Measurements from ENCODE around the gene MED31. TPM values are rescaled to one million over a fixed set of nuclear protein-coding genes. Genes with fewer than 3 reads are reported as not detected.
A peak's percentile ranks its signal among the peaks of the same experiment; 100 is the strongest.

The MED31 gene
- total RNA-seq = 17.4 TPM
- long read RNA-seq, partial matches to known transcripts = 3 of 11 reads
- long read RNA-seq, other reads (novel, unspliced or antisense) = 3 of 11 reads

DNA sequence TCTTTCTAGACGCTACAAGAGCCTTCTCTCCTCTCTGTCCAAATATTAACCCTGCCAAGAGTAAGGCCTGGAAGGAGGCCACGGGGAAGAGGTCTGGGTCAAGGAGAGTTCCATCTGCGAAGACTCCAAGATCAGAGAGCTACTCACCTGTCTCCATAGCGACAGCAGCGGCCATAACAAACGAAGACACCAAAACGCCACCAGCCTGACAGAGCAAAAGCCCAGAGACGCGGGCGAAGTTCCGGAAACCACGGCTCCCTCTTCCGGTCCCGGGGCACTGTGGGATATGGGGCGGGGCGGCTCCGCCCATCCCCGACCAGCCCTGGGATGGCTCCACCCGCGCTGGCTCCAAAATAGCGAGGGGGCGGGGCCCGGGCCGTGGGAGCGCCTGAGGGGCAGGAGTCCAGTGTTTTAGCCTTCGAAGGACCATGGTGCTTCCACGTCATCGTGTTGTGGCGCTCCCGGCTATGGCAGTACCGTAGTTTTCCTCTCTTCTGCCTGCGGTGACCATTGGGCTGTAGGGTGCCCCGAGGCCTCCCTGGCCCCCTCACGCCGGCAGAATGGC, at the start of gene MED31, which contains the start of gene C17orf100:
MED31 (minus strand) TSS at position 252 of the 565 bp plus-strand sequence; CDS start at position 175, 77 bp downstream.
C17orf100 (plus strand) TSS at position 409 of the 565 bp plus-strand sequence; CDS start at position 561, 152 bp downstream.
- Histone ChIP-seq H3K9me3 (no peaks in the 10 kb centered on the region), H3K27ac (peak within 1 kb of the TSS; percentile 98), H3K4me1 (peaks cover 21% of the 10 kb centered on the region), H3K36me3 (peaks cover 32% of the 10 kb centered on the region), H3K4me3 (peak within 1 kb of the TSS; percentile 84), H3K27me3 (peaks cover 12% of the 10 kb centered on the region)
- intact Hi-C loops (cut with DNase I) = no loop called here
- DNase-seq = peak; percentile 98
- peak; percentile 99 for ATAC-seq
- TF ChIP-seq CTCF (IDR thresholded peaks at IDR 0.05) = no peak

DNA sequence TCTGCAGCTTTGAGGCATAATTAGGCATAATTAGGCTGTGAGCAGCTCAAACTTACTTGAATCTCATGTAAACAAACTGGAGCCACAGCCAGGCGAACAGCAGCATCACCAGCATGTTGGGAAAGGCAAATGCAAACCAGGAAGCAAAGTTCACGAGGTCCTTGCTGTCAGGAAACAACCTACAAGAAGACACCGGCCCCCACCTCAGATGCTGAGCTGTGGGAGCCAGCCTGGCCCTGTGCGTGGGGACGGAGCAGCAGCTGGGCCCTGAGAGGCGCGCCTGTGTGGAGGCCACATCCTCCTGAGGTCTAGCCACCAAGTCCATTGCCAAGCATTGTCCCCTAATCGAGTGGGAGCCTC, 49.5 kb upstream of the MED31 start:
- Histone ChIP-seq H3K9me3 (no peaks in the 10 kb centered on the region), H3K4me1 (no peaks in the 10 kb centered on the region), H3K4me3 (no peak overlapping the region), H3K27ac (no peak overlapping the region), H3K27me3 (no peaks in the 10 kb centered on the region), H3K36me3 (no peaks in the 10 kb centered on the region)
- no peak for ATAC-seq
- intact Hi-C loops (cut with DNase I) = no loop called here
- DNase-seq = peak; percentile 54
- TF ChIP-seq CTCF (IDR thresholded peaks at IDR 0.05) = no peak

GRCh38 chr17:6699997-6700947, 48.9 kb upstream of the MED31 start:
- intact Hi-C loops (cut with DNase I) = no loop called here
- no peak overlapping the region for H3K4me3 ChIP-seq
- H3K36me3 ChIP-seq = no peaks in the 10 kb centered on the region
- no peaks in the 10 kb centered on the region for H3K4me1 ChIP-seq
- DNase-seq (no peak), ATAC-seq (no peak)
- H3K27ac ChIP-seq = no peak overlapping the region
- no peaks in the 10 kb centered on the region for H3K27me3 ChIP-seq
- H3K9me3 ChIP-seq = no peaks in the 10 kb centered on the region
- TF ChIP-seq CTCF (IDR thresholded peaks at IDR 0.05) = no peak

GRCh38 chr17:6698004-6698403, 46.6 kb upstream of the MED31 start:
- Histone ChIP-seq H3K36me3 (no peaks in the 10 kb centered on the region), H3K4me1 (no peaks in the 10 kb centered on the region), H3K27me3 (no peaks in the 10 kb centered on the region), H3K27ac (no peak overlapping the region), H3K4me3 (no peak overlapping the region), H3K9me3 (no peaks in the 10 kb centered on the region)
- intact Hi-C loops (cut with DNase I) = no loop called here
- no peak for DNase-seq
- TF ChIP-seq CTCF (IDR thresholded peaks at IDR 0.05) = no peak
- no peak for ATAC-seq

DNA sequence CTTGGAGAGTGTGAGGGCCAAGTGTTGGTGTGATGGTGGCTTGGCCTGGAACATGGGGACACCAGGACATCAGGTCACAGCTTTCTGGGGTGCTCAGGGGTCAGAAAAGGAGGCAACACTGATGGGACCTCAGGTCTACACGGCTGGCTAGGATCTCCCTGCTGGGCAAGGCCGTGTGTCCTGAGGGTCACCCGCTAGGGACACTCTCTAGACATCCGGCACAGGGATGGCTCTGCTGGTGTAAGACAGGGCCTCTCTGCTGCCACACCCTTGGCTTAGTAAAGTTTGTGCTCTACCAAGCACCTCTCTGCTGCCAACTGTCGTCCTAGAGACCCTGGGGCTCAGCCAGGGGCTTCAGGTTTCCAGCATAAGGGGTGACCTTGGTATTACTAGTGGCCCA, 45.5 kb upstream of the MED31 start:
- intact Hi-C loops (cut with DNase I) = no loop called here
- DNase-seq (no peak), ATAC-seq (no peak)
- Histone ChIP-seq H3K27ac (no peak overlapping the region), H3K27me3 (no peaks in the 10 kb centered on the region), H3K4me3 (no peak overlapping the region), H3K4me1 (no peaks in the 10 kb centered on the region), H3K9me3 (no peaks in the 10 kb centered on the region), H3K36me3 (no peaks in the 10 kb centered on the region)
- no peak for TF ChIP-seq CTCF (IDR thresholded peaks at IDR 0.05)

Data from upper lobe of right lung (tissue), 1 donor.